CD4-positive, alpha-beta memory T cell (primary cell): ENCODE results near the gene LMAN2. TPM values are rescaled to one million over a fixed set of nuclear protein-coding genes. Genes with fewer than 3 reads are reported as not detected.
"Not testable (repeated sequence)": the region's sequence is repeated elsewhere in the genome, so short reads cannot be mapped to it uniquely, and the experiment has no call there.

Experiments
- CTCF ChIA-PET: fragments of 350-600 bp; sonication (Branson Sonifier 250); formaldehyde crosslinking; loops from one replicate; lab custom pipeline; 2021; ENCODE audit warnings: inconsistent platforms; ENCODE audit not compliant: partially characterized antibody; lab: Charles Lee
- POLR2A ChIA-PET: fragments of 350-600 bp; sonication (Branson Sonifier 250); formaldehyde crosslinking; loops from one replicate; lab custom pipeline; 2021; ENCODE audit not compliant: partially characterized antibody; lab: Charles Lee
- DNase-seq, 5 donors: peaks; one replicate each; pipeline versions ENCODE4 v3.0.0 to v3.0.0-alpha.2; 2020 to 2022; ENCODE audit warnings: mixed read lengths in 1 of 5
- H3K27ac ChIP-seq: one replicate; pipeline ENCODE4 v1.7.0; 2013; ENCODE audit warnings: low read depth, low read length
- H3K27me3 ChIP-seq: 2 replicates; pipeline ENCODE4 v1.7.0; 2013; ENCODE audit warnings: mild to moderate bottlenecking, low read length, moderate library complexity; ENCODE audit not compliant: insufficient read depth
- H3K36me3 ChIP-seq: 2 replicates; pipeline ENCODE4 v1.7.0; 2013; ENCODE audit warnings: mild to moderate bottlenecking, low read length, moderate library complexity; ENCODE audit not compliant: insufficient read depth
- H3K4me1 ChIP-seq: 2 replicates; pipeline ENCODE4 v1.7.0; 2013; ENCODE audit warnings: mild to moderate bottlenecking, low read length, moderate library complexity; ENCODE audit not compliant: insufficient read depth
- H3K4me3 ChIP-seq, 2 donors: one replicate each; pipeline ENCODE4 v1.7.0; 2013; ENCODE audit warnings: low read length in 2 of 2, mild to moderate bottlenecking in 1 of 2
- H3K9me3 ChIP-seq, 2 donors: one replicate each; pipeline ENCODE4 v1.7.0; 2013; ENCODE audit warnings: low read length in 2 of 2, control low read depth in 1 of 2; ENCODE audit not compliant: control insufficient read depth in 1 of 2
- H3K27ac Mint-ChIP-seq, 7 donors: one replicate each; pipeline ENCODE4 v1.8.0; 2020 to 2021; ENCODE audit warnings: mixed read lengths in 7 of 7, mild to moderate bottlenecking in 6 of 7, inconsistent platforms in 3 of 7, moderate library complexity in 3 of 7
- H3K27me3 Mint-ChIP-seq, 2 donors: one replicate each; pipeline ENCODE4 v1.8.0; 2020 to 2021; ENCODE audit warnings: mixed read lengths in 2 of 2
- H3K36me3 Mint-ChIP-seq, 2 donors: one replicate each; pipeline ENCODE4 v1.8.0; 2020 to 2021; ENCODE audit warnings: mixed read lengths in 2 of 2, inconsistent platforms in 1 of 2, mild to moderate bottlenecking in 1 of 2
- H3K4me1 Mint-ChIP-seq, 4 donors: one replicate each; pipeline ENCODE4 v1.8.0; 2020 to 2021; ENCODE audit warnings: mixed read lengths in 4 of 4, mild to moderate bottlenecking in 1 of 4
- H3K4me3 Mint-ChIP-seq, 8 donors: one replicate each; pipeline ENCODE4 v1.8.0; 2020 to 2021; ENCODE audit warnings: mixed read lengths in 8 of 8, mild to moderate bottlenecking in 7 of 8, moderate library complexity in 6 of 8, inconsistent platforms in 3 of 8
- H3K9me3 Mint-ChIP-seq, 8 donors: one replicate each; pipeline ENCODE4 v1.8.0; 2020 to 2021; ENCODE audit warnings: mixed read lengths in 8 of 8, mild to moderate bottlenecking in 5 of 8, inconsistent platforms in 3 of 8, moderate library complexity in 1 of 8
- intact Hi-C: fragments of 100-400 bp; cut with micrococcal nuclease; formaldehyde crosslinking; loops from one replicate; pipeline ENCODE4 v1.15.1; 2023
- polyA plus RNA-seq, 2 donors: library from polyadenylated mRNA; unstranded; fragments of 300-500 nt; fragmentation: Illumina TruSeq; gene quantifications; one replicate each; pipeline ENCODE4 v1.2.3, GENCODE V29; 2021
- total RNA-seq, 2 experiments: library from RNA; stranded (reverse); gene quantifications; one replicate each; pipeline ENCODE4 v1.2.3, GENCODE V29; 2021

LMAN2 gene
- total and polyA plus RNA-seq, 4 experiments from 2014 or later, result 114 to 322 (median 173) TPM

- peaks cover 15 to 57% of the 10 kb centered on the region in 2 donors for H3K36me3 Mint-ChIP-seq
- intact Hi-C loops, result no loop called here
- peaks cover 35 to 56% (median 46%) of the 10 kb centered on the region in 4 donors for H3K4me1 Mint-ChIP-seq
- POLR2A ChIA-PET, result interaction anchor here (1.1 to 1.5 kb wide), 4 partner anchors 14 to 101 kb away, joined by 3 to 4 read pairs (median 3); no protein-coding TSS in a partner anchor
- CTCF ChIA-PET, result interaction anchor here (0.7 to 2.2 kb wide), 6 partner anchors 22 to 109 kb away, joined by 3 to 13 read pairs (median 4); no protein-coding TSS in a partner anchor
- no peaks in the 10 kb centered on the region for H3K27me3 ChIP-seq
- H3K27me3 Mint-ChIP-seq, result no peaks in the 10 kb centered on the region
- H3K27ac Mint-ChIP-seq, result peak overlapping the region in 3 of 7 donors; percentile 13 to 26 (median 24)
- DNase-seq, result no peak
- H3K27ac ChIP-seq, result no peak overlapping the region
- H3K4me3 Mint-ChIP-seq, result peak overlapping the region in 3 of 8 donors; percentile 15 to 29 (median 24)
- H3K4me1 ChIP-seq, result peaks cover 45% of the 10 kb centered on the region
- no peak overlapping the region for H3K4me3 ChIP-seq
- H3K9me3 Mint-ChIP-seq, result peaks cover 0 to 3% (median 0%) of the 10 kb centered on the region in 8 donors
- no peaks in the 10 kb centered on the region for H3K9me3 ChIP-seq
- peaks cover 23% of the 10 kb centered on the region for H3K36me3 ChIP-seq
These were observed 4.6 kb downstream of the LMAN2 start for GRCh38 chr5:177346820-177347219.

- H3K36me3 Mint-ChIP-seq, result peaks cover 23 to 54% of the 10 kb centered on the region in 2 donors
- no peak for DNase-seq
- no peak overlapping the region for H3K27ac Mint-ChIP-seq
- H3K27me3 ChIP-seq, result no peaks in the 10 kb centered on the region
- ChIA-PET POLR2A (no interaction called here), CTCF (interaction anchor here (0.9 to 1.6 kb wide), 2 partner anchors 17 to 35 kb away, joined by 3 to 5 read pairs; no protein-coding TSS in a partner anchor)
- H3K4me3 ChIP-seq, result no peak overlapping the region
- peaks cover 30 to 44% (median 37%) of the 10 kb centered on the region in 4 donors for H3K4me1 Mint-ChIP-seq
- H3K36me3 ChIP-seq, result peaks cover 29% of the 10 kb centered on the region
- peaks cover 32% of the 10 kb centered on the region for H3K4me1 ChIP-seq
- H3K4me3 Mint-ChIP-seq, result no peak overlapping the region
- H3K27ac ChIP-seq, result no peak overlapping the region
- no peaks in the 10 kb centered on the region for H3K27me3 Mint-ChIP-seq
- H3K9me3 Mint-ChIP-seq, result peaks cover 0 to 3% (median under 1%) of the 10 kb centered on the region in 8 donors
- intact Hi-C loops, result no loop called here
- no peaks in the 10 kb centered on the region for H3K9me3 ChIP-seq
These were observed 6.6 kb downstream of the LMAN2 start for GRCh38 chr5:177344891-177345290.

- intact Hi-C loops, result no loop called here
- Mint-ChIP-seq H3K4me3 (no peak overlapping the region), H3K27ac (no peak overlapping the region), H3K36me3 (peaks cover 24 to 50% of the 10 kb centered on the region in 2 donors), H3K4me1 (peaks cover 26 to 42% (median 33%) of the 10 kb centered on the region in 4 donors), H3K27me3 (no peaks in the 10 kb centered on the region), H3K9me3 (peaks cover 0 to 8% (median 1%) of the 10 kb centered on the region in 8 donors)
- no peak overlapping the region for H3K4me3 ChIP-seq
- no peaks in the 10 kb centered on the region for H3K9me3 ChIP-seq
- H3K27me3 ChIP-seq, result no peaks in the 10 kb centered on the region
- no peak for DNase-seq
- ChIA-PET POLR2A (interaction anchor here (0.6 to 0.8 kb wide), 2 partner anchors 31 to 154 kb away, joined by 3 read pairs; partner anchors contain the start of gene PDLIM7), CTCF (interaction anchor here (0.7 to 1.3 kb wide), 2 partner anchors 40 to 47 kb away, joined by 3 read pairs; partner anchors contain the start of genes PRELID1 and RAB24)
- H3K27ac ChIP-seq, result no peak overlapping the region
- H3K4me1 ChIP-seq, result peaks cover 20% of the 10 kb centered on the region
- H3K36me3 ChIP-seq, result peaks cover 22% of the 10 kb centered on the region
These were observed 7.7 kb downstream of the LMAN2 start for GRCh38 chr5:177343777-177344176.

- CTCF ChIA-PET, result interaction anchor here (1.2 kb wide), 1 partner anchor 61 kb away, joined by 4 read pairs; no protein-coding TSS in a partner anchor
- H3K27ac Mint-ChIP-seq, H3K9me3 Mint-ChIP-seq, H3K27me3 ChIP-seq, DNase-seq, intact Hi-C loops, H3K4me3 ChIP-seq, H3K27ac ChIP-seq, H3K27me3 Mint-ChIP-seq, H3K9me3 ChIP-seq, H3K4me3 Mint-ChIP-seq, POLR2A ChIA-PET: not testable (repeated sequence)
- peaks cover 17% of the 10 kb centered on the region for H3K4me1 ChIP-seq
- peaks cover 28% of the 10 kb centered on the region for H3K36me3 ChIP-seq
- Mint-ChIP-seq H3K36me3 (peaks cover 24 to 50% of the 10 kb centered on the region in 2 donors), H3K4me1 (peaks cover 26 to 41% (median 33%) of the 10 kb centered on the region in 4 donors)
These were observed 8.5 kb downstream of the LMAN2 start for GRCh38 chr5:177343000-177343399.

GRCh38 chr5:177339107-177339638 is 12.3 kb downstream of the LMAN2 start:
- H3K4me3 ChIP-seq, result no peak overlapping the region
- no peaks in the 10 kb centered on the region for H3K9me3 ChIP-seq
- H3K27ac ChIP-seq, result no peak overlapping the region
- H3K27me3 ChIP-seq, result no peaks in the 10 kb centered on the region
- H3K36me3 ChIP-seq, result peaks cover 61% of the 10 kb centered on the region
- no peak overlapping the region for H3K4me3 Mint-ChIP-seq
- no peaks in the 10 kb centered on the region for H3K27me3 Mint-ChIP-seq
- H3K27ac Mint-ChIP-seq, result peak overlapping the region in 2 of 7 donors; percentile 22 to 36
- peaks cover 37 to 50% of the 10 kb centered on the region in 2 donors for H3K36me3 Mint-ChIP-seq
- peaks cover 14 to 26% (median 18%) of the 10 kb centered on the region in 4 donors for H3K4me1 Mint-ChIP-seq
- CTCF ChIA-PET, result interaction anchor here (0.9 to 1.6 kb wide), 2 partner anchors 50 to 225 kb away, joined by 3 to 5 read pairs; no protein-coding TSS in a partner anchor
- no peak for DNase-seq
- intact Hi-C loops, result no loop called here
- H3K4me1 ChIP-seq, result no peaks in the 10 kb centered on the region
- POLR2A ChIA-PET, result interaction anchor here (1.2 kb wide), 1 partner anchor 11 kb away, joined by 5 read pairs; no protein-coding TSS in a partner anchor
- H3K9me3 Mint-ChIP-seq, result peaks cover 0 to 8% (median 1%) of the 10 kb centered on the region in 8 donors

GRCh38 chr5:177338251-177339106 is 13.0 kb downstream of the LMAN2 start:
- POLR2A ChIA-PET, result interaction anchor here (1.2 kb wide), 1 partner anchor 12 kb away, joined by 5 read pairs; no protein-coding TSS in a partner anchor
- H3K36me3 Mint-ChIP-seq, result peaks cover 34 to 53% of the 10 kb centered on the region in 2 donors
- H3K27ac Mint-ChIP-seq, result no peak overlapping the region
- intact Hi-C loops, result no loop called here
- no peak overlapping the region for H3K4me3 ChIP-seq
- H3K9me3 ChIP-seq, result no peaks in the 10 kb centered on the region
- H3K27me3 ChIP-seq, result no peaks in the 10 kb centered on the region
- H3K4me1 ChIP-seq, result no peaks in the 10 kb centered on the region
- H3K36me3 ChIP-seq, result peaks cover 67% of the 10 kb centered on the region
- no peak overlapping the region for H3K27ac ChIP-seq
- peaks cover 0 to 8% (median 1%) of the 10 kb centered on the region in 8 donors for H3K9me3 Mint-ChIP-seq
- H3K4me1 Mint-ChIP-seq, result peaks cover 11 to 25% (median 15%) of the 10 kb centered on the region in 4 donors
- no peak overlapping the region for H3K4me3 Mint-ChIP-seq
- no peak for DNase-seq
- no peaks in the 10 kb centered on the region for H3K27me3 Mint-ChIP-seq
- CTCF ChIA-PET, result interaction anchor here (0.7 to 1.6 kb wide), 3 partner anchors 51 to 225 kb away, joined by 3 to 5 read pairs (median 3); no protein-coding TSS in a partner anchor
